NCI-H446 (cell line): ENCODE measurements around the gene STARD13.

Experiments
- DNase-seq, 2 experiments: peaks; one replicate each; lab custom pipeline; 2025; lab: John Stamatoyannopoulos, UW

Gene STARD13

DNA sequence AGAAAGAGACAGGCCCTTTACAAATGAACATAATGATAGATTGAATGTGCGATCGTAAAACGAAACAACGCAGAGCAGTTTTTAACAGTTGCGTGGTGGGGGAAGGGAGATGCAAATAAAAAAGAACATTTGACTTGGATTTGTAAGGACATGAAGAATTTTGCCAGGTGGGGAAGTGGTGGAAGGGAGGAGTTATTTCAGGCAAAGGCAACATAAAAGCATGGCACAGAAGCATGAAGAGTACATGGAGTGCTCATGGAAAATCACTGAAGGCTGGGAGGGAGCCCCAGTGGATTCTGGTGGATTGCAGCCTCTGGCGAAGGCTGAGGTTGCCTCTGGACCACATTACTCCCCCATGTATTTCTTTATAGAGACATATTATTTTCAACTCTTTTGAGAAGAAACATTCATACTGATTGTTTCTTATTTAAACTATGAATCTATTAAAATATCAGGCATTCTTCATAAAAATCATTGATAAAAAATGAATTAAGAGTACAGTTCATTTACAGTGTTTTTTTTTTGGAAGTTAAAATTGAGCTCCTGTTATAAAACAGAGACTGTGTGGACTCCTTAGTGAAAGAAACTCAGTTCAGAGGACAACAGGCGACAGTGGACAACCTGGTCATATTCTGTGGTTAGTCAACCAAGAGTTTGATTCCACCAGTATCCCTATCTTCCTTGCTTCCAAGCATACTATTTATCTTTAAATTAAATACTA lies 57.5 kb downstream of the STARD13 start:
- DNase-seq, result no peak

DNA sequence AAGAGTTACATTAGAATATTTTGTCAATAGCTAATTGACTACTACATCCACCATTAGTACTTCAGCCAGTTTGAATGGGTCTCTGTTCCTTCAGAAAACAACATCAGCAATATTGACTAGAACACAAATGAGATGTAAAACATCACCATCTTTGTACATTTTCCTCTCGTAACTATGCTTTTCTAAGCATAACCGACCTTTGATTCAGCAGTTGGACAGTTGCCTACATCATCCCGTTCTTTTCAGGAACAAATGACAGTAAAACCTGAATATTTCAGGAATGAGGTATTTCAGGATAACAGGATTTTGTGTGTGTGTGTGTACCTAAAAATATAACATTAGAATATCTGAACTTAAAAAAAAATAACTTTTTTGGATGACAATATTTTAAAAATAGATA lies 60.9 kb downstream of the STARD13 start:
- DNase-seq, result no peak

DNA sequence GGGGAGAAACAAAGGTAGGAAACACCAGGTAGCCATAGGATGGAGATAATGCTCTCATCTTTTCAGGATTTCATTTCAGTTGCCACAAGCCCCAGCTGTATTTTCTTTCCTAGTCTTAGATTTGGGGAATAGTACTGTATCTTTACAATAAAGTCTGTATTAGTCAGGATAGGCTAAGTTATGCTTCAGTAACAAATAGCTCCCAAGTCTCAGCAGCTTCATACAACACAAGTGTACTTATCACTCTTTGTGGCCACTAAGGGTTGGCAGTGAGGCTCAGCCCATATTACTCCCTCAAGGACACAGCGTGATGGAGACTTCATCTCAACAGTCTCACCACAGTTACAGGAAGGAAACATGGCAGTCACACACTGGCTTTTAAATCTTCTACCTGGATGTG lies 61.4 kb downstream of the STARD13 start:
- no peak for DNase-seq

GRCh38 chr13:33219926-33220325 lies 65.6 kb downstream of the STARD13 start:
- no peak for DNase-seq

- DNase-seq, result no peak
Measured at GRCh38 chr13:33218426-33218825, 67.1 kb downstream of the STARD13 start.

GRCh38 chr13:33218020-33218419 lies 67.5 kb downstream of the STARD13 start:
- no peak for DNase-seq

- DNase-seq, result no peak
Measured at GRCh38 chr13:33217256-33217655, 68.3 kb downstream of the STARD13 start.

GRCh38 chr13:33213797-33214196 lies 71.8 kb downstream of the STARD13 start:
- no peak for DNase-seq

GRCh38 chr13:33213024-33213768 lies 72.4 kb downstream of the STARD13 start:
- DNase-seq, result peak in 1 of 2 experiments; percentile 56

DNA sequence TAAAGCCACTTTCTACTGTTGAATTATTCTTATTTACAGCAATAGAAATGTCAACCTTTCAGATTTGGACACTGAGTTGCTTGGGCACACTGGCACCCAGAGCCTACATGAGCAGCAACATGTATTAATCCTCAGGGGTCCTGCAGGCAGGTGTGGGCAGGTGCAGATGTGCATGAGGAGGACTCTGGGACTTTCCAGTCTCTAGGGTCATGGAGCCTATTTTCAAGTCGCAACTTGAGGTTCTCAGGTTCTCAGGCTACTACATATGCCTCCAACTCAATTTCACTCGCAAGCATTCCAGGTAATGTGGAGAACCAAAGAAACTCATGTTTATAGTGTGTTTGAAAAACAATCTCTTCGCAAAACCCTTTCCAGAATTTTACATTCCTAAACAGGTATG lies 73.2 kb downstream of the STARD13 start:
- no peak for DNase-seq

DNA sequence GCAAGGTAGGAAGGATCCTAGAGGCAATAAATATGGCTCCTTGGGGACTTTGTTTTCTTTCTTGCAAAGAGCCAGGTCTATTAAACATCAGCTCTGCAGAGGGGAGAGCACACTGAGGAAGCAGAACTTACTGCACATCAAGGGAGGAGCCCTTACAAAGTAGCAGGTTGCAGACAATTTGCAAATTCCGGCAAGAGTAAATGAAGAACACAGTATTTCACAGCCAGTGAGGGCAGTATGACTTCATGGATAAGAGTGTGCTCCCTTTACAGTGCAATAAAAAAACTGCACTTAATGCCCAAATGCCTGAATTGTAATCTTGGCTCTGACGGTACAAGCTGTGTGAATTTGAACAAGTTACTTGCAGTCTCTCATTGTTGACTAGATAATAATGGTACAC lies 75.5 kb downstream of the STARD13 start:
- DNase-seq, result no peak

GRCh38 chr13:33208290-33209220 lies 77.0 kb downstream of the STARD13 start:
- DNase-seq, result no peak

GRCh38 chr13:33207615-33207961 lies 78.0 kb downstream of the STARD13 start:
- peak; percentile 54 to 82 for DNase-seq

GRCh38 chr13:33206945-33207614 lies 78.5 kb downstream of the STARD13 start:
- DNase-seq, result no peak

GRCh38 chr13:33206425-33206824 lies 79.1 kb downstream of the STARD13 start:
- DNase-seq, result peak in 1 of 2 experiments; percentile 49

GRCh38 chr13:33205804-33206221 lies 79.7 kb downstream of the STARD13 start:
- DNase-seq, result peak; percentile 50 to 85

DNA sequence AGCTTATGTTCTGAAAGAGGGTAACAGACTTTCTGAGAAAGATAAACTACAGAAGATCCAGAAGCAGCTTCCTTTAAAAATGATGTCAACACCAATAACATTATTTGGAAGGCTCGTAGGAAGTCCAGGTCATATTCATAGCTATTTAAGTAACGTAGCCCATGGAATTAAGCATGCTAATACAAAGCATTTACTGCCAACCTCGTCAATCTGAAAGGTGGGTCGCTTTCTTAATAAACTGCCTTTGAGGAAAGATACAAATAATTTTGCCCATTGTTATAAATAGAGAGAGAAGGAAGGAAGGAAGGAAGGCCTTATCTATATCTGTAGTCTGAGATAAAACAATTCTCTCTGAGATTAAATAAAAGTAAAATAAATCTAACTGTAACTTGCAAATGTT lies 80.3 kb downstream of the STARD13 start:
- DNase-seq, result no peak

- peak; percentile 82 to 91 for DNase-seq
Measured at GRCh38 chr13:33204130-33204927, 81.2 kb downstream of the STARD13 start.

DNA sequence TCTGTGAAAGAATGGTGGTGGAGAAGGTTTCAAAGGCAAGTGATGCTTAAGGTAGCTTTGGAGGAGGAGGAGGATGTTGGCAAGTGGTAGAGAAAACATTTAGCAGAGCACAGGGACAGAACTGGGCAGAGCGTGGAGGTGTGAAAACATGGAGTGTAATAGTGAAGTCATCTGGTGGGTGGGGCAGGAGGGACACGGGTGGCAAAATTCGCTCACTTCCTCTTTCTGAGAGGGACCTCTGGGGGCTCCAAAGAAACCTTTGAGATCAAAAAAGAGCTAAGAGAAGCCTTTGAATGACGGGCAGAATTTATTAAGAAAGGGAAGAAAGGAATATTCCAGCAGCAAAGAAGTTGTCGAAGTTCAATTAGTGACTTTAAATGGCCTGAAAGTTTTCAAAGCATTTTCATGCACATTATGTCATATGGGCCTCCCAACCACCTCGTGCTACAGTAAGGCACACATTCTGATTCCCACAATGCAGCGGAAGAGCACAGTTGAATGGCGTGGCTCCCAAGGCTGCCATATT lies 82.8 kb downstream of the STARD13 start:
- no peak for DNase-seq

- no peak for DNase-seq
Measured at GRCh38 chr13:33201659-33202058, 83.9 kb downstream of the STARD13 start.
